ENCODE data around the gene SLC38A3.

SLC38A3 gene

GRCh38 chr3:50268703-50269451 is 63.8 kb downstream of the SLC38A3 start, which contains the start of gene SEMA3B:
Gene SEMA3B (plus strand): TSS chr3:50269147. CDS start chr3:50269241, 94 bp downstream.
- no peak for DNase-seq (ENCODE audit: low spot score)

- no peak for DNase-seq (ENCODE audit: low spot score)
Measured at GRCh38 chr3:50269460-50269859, 64.4 kb downstream of the SLC38A3 start.

- no peak for DNase-seq (ENCODE audit: low spot score)
Measured at GRCh38 chr3:50269977-50270413, 64.9 kb downstream of the SLC38A3 start.

GRCh38 chr3:50270422-50271224 is 65.6 kb downstream of the SLC38A3 start:
- no peak for DNase-seq (ENCODE audit: low spot score)
